Muscle of leg (tissue), 11 donors: Measurements from ENCODE around the gene C3orf70. TPM values are rescaled to one million over a fixed set of nuclear protein-coding genes. Genes with fewer than 3 reads are reported as not detected.
"Not testable (repeated sequence)": the region's sequence is repeated elsewhere in the genome, so short reads cannot be mapped to it uniquely, and the experiment has no call there.

Source experiments
- DNase-seq: peaks from one replicate; pipeline ENCODE4 v3.0.0; 2013
- H3K27ac ChIP-seq: one replicate; pipeline ENCODE4 v1.5.1; 2013; ENCODE audit warnings: mild to moderate bottlenecking, low read length, control low read depth
- H3K27me3 ChIP-seq: one replicate; pipeline ENCODE4 v1.6.1; 2013; ENCODE audit warnings: low read length; ENCODE audit not compliant: control insufficient read depth, insufficient read depth
- H3K36me3 ChIP-seq: one replicate; pipeline ENCODE4 v1.6.1; 2013; ENCODE audit warnings: low read length; ENCODE audit not compliant: control insufficient read depth, insufficient read depth
- H3K4me1 ChIP-seq: one replicate; pipeline ENCODE4 v1.6.1; 2013; ENCODE audit warnings: low read length; ENCODE audit not compliant: control insufficient read depth, insufficient read depth
- H3K4me3 ChIP-seq: one replicate; pipeline ENCODE4 v1.5.1; 2013; ENCODE audit warnings: low read length, control low read depth
- H3K9me3 ChIP-seq: replicated peaks from 2 replicates; pipeline ENCODE4 v1.6.1; 2013; ENCODE audit warnings: low read depth, low read length; ENCODE audit not compliant: control insufficient read depth
- WGBS: methylation state at CpG from one replicate; pipeline ENCODE4 v1.1.5; 2013; ENCODE audit warnings: missing lambda C conversion rate; ENCODE audit not compliant: insufficient coverage; 5-methylcytosine and 5-hydroxymethylcytosine counted together
- polyA plus RNA-seq, 8 donors: library from polyadenylated mRNA; unstranded; fragments of 120-200 nt; gene quantifications; one replicate each; pipeline versions ENCODE4 v1.2.1 to v1.2.3, GENCODE V29; 2013; ENCODE audit warnings: inconsistent platforms in 1 of 8, low replicate concordance in 1 of 8; ENCODE audit not compliant: insufficient read length in 8 of 8, insufficient read depth in 1 of 8
- total RNA-seq: library from RNA; stranded (reverse); fragments of 120-200 nt; gene quantifications from one replicate; pipeline ENCODE4 v1.2.4, GENCODE V29; 2013

C3orf70 gene
- total and polyA plus RNA-seq, 9 donors = 3.0 to 7.9 (median 4.5) TPM

DNA sequence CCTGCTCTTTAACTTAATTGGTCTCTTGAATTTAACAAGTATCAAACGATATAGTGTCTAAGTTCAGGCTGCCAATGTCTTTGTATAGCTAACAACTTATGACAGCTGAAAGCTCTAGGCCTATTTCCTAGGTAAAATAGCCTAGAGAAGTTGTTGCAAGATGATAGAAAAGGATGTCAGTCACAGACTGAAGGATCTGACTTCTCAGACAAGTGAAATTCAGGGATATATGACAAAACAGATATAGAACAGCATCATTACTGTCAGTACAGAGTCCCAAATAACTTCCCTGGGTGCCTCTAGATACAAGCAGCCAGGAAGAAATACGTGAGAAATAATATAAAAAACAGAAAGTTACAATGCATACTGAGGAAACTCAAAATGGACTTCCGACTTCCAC, 26.7 kb downstream of the C3orf70 start:
- H3K4me3 ChIP-seq = no peak overlapping the region
- H3K27me3 ChIP-seq = no peaks in the 10 kb centered on the region
- DNase-seq = no peak
- H3K9me3 ChIP-seq = no peaks in the 10 kb centered on the region
- 100% methylated on average over 1 of the region's 3 CpGs for WGBS
- H3K4me1 ChIP-seq = no peaks in the 10 kb centered on the region
- H3K27ac ChIP-seq = no peak overlapping the region
- H3K36me3 ChIP-seq = no peaks in the 10 kb centered on the region

DNA sequence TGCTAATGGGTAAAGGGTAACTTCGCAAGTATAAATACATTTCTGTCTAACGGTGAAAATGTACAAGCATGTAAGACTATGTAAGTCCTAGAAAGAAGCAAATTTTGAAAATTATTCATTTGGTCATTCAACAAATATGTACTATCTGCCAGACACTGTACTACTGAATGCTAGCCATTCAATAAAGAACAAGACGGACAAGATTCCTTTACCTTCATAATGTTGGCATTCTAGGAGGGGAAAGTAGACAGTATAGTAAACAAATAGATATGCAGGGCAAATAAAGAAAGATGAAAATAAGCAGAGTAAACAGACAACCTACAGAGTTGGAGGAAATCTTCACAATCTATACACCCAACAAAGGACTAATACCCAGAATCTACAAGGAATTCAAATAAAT, 32.7 kb downstream of the C3orf70 start:
- no peak overlapping the region for H3K27ac ChIP-seq
- WGBS = no CpG with 5 or more reads among the region's 3 CpGs
- H3K27me3 ChIP-seq = no peaks in the 10 kb centered on the region
- no peak overlapping the region for H3K4me3 ChIP-seq
- no peak for DNase-seq
- no peaks in the 10 kb centered on the region for H3K9me3 ChIP-seq
- H3K4me1 ChIP-seq = no peaks in the 10 kb centered on the region
- no peaks in the 10 kb centered on the region for H3K36me3 ChIP-seq

DNA sequence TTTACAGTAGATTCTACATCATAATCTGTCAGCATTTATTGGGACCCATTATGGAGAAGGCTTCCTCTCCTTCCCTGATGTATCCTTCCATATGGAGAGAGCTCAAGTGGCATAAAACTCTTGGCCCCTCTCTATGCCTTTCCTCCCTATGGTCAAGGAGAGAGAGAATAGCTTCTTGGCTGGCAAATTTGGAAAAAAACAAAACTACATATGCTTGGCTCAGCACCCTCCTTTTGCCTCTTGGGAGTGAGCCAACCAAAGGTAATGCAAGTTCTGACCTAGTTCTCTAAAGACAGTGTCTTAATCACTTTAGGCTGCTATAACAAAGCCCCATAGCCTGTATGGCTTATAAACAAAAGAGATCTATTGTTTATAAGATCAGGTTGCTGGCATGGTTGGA, 37.5 kb downstream of the C3orf70 start:
- Histone ChIP-seq H3K36me3 (no peaks in the 10 kb centered on the region), H3K27ac (no peak overlapping the region), H3K4me3 (no peak overlapping the region), H3K9me3 (peaks cover 2% of the 10 kb centered on the region), H3K27me3 (no peaks in the 10 kb centered on the region), H3K4me1 (no peaks in the 10 kb centered on the region)
- DNase-seq = no peak

DNA sequence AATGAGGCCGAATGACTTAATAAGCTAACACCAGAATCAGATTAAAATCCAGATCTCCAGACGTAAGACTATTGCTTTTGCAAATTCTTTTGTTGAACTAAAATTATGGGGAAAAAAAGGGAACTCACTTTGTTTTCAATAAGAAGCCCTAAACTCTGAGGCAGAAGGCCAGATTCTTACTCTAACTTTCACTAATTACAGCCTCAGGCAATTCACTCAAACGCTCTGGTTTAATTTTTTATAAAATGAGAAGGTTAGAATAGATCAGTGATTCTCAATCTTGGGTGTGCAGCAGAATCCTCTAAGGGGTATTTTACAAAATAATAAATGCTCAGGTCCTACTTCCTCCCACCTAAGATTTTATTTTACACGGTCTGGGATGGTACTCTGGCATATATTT, 38.1 kb downstream of the C3orf70 start:
- H3K4me3 ChIP-seq = no peak overlapping the region
- H3K27me3 ChIP-seq = no peaks in the 10 kb centered on the region
- H3K36me3 ChIP-seq = no peaks in the 10 kb centered on the region
- no peaks in the 10 kb centered on the region for H3K4me1 ChIP-seq
- no peak for DNase-seq
- peaks cover 2% of the 10 kb centered on the region for H3K9me3 ChIP-seq
- H3K27ac ChIP-seq = no peak overlapping the region
- WGBS = no CpG with 5 or more reads among the region's 4 CpGs

DNA sequence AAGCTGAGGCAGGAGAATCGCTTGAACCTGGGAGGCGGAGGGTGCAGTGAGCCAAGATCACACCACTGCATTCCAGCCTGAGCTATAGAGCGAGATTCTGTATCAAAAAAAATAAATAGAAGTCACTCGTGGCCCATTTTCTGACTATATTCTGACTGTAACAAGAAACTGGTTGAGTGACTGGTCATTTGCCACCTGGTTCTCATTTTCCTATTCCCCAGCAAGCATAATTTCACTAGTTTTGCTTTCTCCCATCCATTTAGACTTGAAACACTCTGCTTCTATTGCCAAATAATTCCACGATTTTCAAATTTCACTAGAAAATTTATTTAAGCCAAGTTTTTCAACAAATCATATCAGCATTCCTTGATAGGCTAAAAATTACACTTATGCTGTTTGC, 40.7 kb downstream of the C3orf70 start:
- H3K36me3 ChIP-seq = no peaks in the 10 kb centered on the region
- H3K9me3 ChIP-seq = peaks cover 2% of the 10 kb centered on the region
- H3K4me1 ChIP-seq = no peaks in the 10 kb centered on the region
- no peak overlapping the region for H3K27ac ChIP-seq
- no peak overlapping the region for H3K4me3 ChIP-seq
- 100% methylated on average over 3 of the region's 5 CpGs for WGBS
- no peaks in the 10 kb centered on the region for H3K27me3 ChIP-seq
- DNase-seq = no peak

DNA sequence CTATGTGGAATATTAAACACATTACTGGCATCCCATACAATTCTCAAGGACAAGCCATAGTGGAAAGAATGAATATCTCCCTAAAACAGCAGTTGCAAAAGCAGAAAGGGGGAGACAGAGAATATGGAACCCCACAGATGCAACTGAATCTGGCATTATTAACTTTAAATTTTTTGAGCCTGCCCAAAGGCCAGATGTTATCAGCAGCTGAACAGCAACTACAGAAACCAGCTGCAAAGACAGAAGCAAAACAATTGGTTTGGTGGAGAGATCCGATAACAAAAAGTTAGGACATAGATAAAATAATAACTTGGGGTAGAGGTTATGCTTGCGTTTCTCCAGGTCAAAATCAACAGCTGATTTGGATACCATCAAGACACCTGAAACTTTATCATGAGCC, 43.8 kb downstream of the C3orf70 start:
- not testable (repeated sequence) for DNase-seq, H3K27ac ChIP-seq, H3K27me3 ChIP-seq, H3K36me3 ChIP-seq, H3K9me3 ChIP-seq, H3K4me1 ChIP-seq, H3K4me3 ChIP-seq
- WGBS = no CpG with 5 or more reads among the region's 2 CpGs

DNA sequence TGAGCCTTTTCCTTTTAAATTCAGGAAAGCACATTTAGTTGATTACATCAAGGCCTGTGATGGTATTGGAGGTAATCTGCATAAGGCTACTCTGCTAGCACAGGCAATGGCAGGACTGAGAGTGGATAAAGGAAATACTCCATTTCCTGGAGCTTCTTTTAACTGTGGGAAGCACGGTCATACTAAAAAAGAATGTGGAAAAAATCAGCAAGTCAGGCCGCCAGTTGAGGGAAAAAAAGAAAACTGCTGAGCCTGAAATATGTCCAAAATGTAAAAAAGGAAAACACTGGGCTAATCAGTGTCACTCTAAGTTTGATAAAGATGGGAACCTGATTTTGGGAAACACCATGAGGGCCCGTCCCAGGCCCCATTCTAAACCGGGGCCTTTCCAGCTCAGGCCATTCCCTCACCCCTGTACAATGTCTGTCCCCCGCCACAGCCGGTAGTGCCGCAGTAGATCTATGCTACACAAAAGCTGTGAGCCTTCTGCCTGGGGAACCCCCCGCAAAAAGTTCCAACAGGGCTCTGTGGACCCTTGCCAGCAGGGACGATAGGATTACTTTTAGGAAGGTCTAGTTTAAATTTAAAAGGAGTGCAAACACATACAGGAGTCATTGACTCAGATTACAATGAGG, 46.5 kb downstream of the C3orf70 start:
- H3K4me1 ChIP-seq, H3K4me3 ChIP-seq, H3K36me3 ChIP-seq, H3K27me3 ChIP-seq, H3K9me3 ChIP-seq: not testable (repeated sequence)
- WGBS = 17% methylated on average over 1 of the region's 9 CpGs
- DNase-seq = peak; percentile 49
- peak overlapping the region; percentile 51 for H3K27ac ChIP-seq

DNA sequence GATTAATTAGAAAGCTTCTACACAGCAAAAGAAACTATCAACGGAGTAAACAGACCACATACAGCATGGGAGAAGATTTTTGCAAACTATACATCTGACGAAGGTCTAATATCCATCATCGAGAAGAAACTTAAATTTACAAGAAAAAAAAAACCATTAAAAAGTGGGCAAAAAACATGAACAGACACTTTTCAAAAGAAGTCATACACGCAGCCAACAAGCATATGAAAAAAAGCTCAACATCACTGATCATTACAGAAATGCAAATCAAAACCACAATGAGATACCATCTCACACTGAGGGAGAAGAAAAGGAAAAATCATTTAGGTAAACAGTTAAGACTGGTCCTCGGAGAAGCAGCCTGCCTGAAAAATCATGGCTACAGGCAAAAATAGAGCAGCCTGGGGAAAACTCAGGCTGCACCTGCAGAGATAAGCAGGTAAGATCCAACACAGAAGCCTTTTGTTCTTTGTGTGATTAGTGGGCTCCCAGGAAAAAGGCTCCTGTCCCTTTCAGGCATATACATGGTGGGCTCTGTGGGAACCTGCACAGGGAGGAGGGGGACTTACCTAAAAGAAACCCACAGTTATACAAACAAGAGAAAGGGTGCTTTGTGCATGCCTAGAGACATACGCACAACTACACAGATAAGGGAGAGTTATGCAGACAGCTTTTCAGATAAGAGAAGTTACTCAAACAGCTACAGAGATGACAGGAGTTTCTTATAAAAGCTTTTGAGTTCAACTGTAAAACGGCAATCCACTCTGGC, 49.3 kb downstream of the C3orf70 start:
- DNase-seq = no peak
- WGBS = 100% methylated on average over 1 of the region's 7 CpGs
- Histone ChIP-seq H3K4me3 (no peak overlapping the region), H3K9me3 (peaks cover 8% of the 10 kb centered on the region), H3K27me3 (no peaks in the 10 kb centered on the region), H3K36me3 (no peaks in the 10 kb centered on the region), H3K4me1 (no peaks in the 10 kb centered on the region), H3K27ac (no peak overlapping the region)

DNA sequence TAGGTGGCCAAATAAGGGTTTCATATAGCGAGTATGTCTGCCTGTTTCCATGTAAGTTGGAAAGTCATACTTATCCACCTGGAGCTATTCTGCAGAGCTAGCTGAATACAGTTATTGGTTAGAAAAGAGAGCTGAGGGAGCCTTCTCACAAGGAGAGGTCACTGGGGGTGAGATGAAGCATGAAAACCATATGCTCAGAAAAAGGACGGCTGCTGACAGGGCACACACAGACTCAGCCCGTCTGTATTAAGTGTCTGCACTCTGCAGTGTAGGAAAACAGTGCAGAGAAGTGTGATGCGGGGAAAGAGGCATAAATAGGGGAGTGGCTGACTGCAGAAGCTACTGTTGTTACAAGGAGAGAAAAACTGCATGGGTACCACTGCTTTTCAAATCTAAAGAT, 58.2 kb downstream of the C3orf70 start:
- H3K4me3 ChIP-seq = no peak overlapping the region
- peak; percentile 50 for DNase-seq
- H3K36me3 ChIP-seq = no peaks in the 10 kb centered on the region
- H3K27ac ChIP-seq = no peak overlapping the region
- H3K27me3 ChIP-seq = no peaks in the 10 kb centered on the region
- no peaks in the 10 kb centered on the region for H3K9me3 ChIP-seq
- 32% methylated on average over 3 of the region's 4 CpGs for WGBS
- H3K4me1 ChIP-seq = no peaks in the 10 kb centered on the region

DNA sequence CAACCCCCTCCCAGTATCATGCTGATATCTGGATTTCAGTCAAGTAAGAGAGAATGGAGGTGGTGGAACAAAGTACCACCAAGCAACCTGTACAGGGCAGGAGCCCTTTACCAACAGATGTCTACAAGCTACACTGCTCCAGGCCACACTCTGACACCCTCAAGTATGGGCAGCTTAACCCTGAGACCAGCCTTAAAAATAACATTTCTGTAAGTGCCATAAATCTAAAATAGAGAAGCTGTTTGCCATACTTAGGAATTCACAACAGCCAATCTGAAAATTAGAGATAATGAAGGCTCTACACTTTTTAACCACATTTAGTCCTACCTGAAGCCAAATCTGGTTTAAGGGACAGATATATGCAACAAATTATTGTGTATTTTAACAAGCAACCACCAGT, 59.7 kb downstream of the C3orf70 start:
- H3K27me3 ChIP-seq = no peaks in the 10 kb centered on the region
- no peaks in the 10 kb centered on the region for H3K4me1 ChIP-seq
- no peaks in the 10 kb centered on the region for H3K9me3 ChIP-seq
- H3K36me3 ChIP-seq = no peaks in the 10 kb centered on the region
- no peak overlapping the region for H3K4me3 ChIP-seq
- H3K27ac ChIP-seq = no peak overlapping the region
- no peak for DNase-seq

DNA sequence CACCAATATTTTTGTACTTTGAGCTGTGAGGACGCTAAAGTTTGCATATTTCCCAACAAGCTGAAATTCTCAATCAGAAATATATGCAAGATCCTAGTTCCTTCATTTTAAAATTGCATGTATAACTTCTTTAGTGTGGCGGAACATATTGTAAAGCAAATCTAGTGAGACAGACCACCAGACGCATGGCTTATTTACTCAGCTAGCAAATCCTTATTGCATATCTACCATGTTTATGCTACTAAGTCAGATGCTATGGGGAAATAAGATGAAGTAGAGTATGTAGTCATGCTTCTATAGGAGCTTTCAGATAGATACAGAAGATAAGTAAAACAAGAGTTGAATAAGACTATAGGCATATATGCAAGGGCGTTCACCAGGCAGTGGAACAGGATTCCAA, 62.0 kb downstream of the C3orf70 start:
- no peaks in the 10 kb centered on the region for H3K9me3 ChIP-seq
- H3K36me3 ChIP-seq = no peaks in the 10 kb centered on the region
- no peak for DNase-seq
- H3K4me1 ChIP-seq = no peaks in the 10 kb centered on the region
- H3K27me3 ChIP-seq = no peaks in the 10 kb centered on the region
- H3K27ac ChIP-seq = no peak overlapping the region
- 92% methylated on average over 1 of the region's 4 CpGs for WGBS
- no peak overlapping the region for H3K4me3 ChIP-seq
